HCT116 (cell line): ENCODE measurements around the gene UXT. TPM values are rescaled to one million over a fixed set of nuclear protein-coding genes. Genes with fewer than 3 reads are reported as not detected.

Experiments used
- ATAC-seq: fragments of 200-7000 bp; cut with Tn5 transposase; 2 replicates; pipeline ENCODE4 v1.9.1; 2020; ENCODE audit warnings: mild to moderate bottlenecking, moderate library complexity
- BruUV-seq: library from RNA; stranded (reverse); fragments of 400-500 nt; replicated peaks from 2 replicates; lab custom pipeline; 2021; lab: Mats Ljungman, UMichigan
- CTCF ChIA-PET: fragments of 300-600 bp; sonication (Branson Sonifier 250); formaldehyde crosslinking; loops from one replicate; lab custom pipeline; 2021; ENCODE audit warnings: antibody characterized with exemption; lab: Charles Lee
- POLR2A ChIA-PET: fragments of 300-600, 350-600 bp; sonication (Branson Sonifier 250); formaldehyde crosslinking; loops from one replicate; lab custom pipeline; 2021; ENCODE audit warnings: antibody characterized with exemption; lab: Charles Lee
- RAD21 ChIA-PET, 2 experiments: fragments of 300-600 bp; sonication (Branson Sonifier 250); formaldehyde crosslinking; loops; one replicate each; lab custom pipeline; 2023; ENCODE audit warnings: low total read pairs in 2 of 2; ENCODE audit not compliant: uncharacterized antibody in 2 of 2, unreplicated experiment in 2 of 2, low non-redundant PET in 1 of 2; lab: Charles Lee
- DNase-seq: peaks from one replicate; pipeline ENCODE4 v3.0.0-alpha.2; 2010; ENCODE audit warnings: low read depth, low spot score
- H2AFZ ChIP-seq: fragments of 200-600 bp; shearing (Covaris generic), sonication (generic); 2 replicates; pipeline ENCODE4 v1.6.1; 2017; ENCODE audit warnings: low read depth, mixed run types, mixed read lengths, antibody characterized with exemption, low read length; ENCODE audit not compliant: poor library complexity, severe bottlenecking
- H3K27ac ChIP-seq: 2 replicates; pipeline ENCODE4 v1.5.1; 2012; ENCODE audit warnings: low read depth, low read length
- H3K27me3 ChIP-seq: fragments of 200-600 bp; sonication (generic); 2 replicates; pipeline ENCODE4 v1.6.1; 2016; ENCODE audit warnings: mixed run types, low read length, mixed read lengths; ENCODE audit not compliant: insufficient read depth
- H3K36me3 ChIP-seq, 2 experiments: fragments of 200-500 bp in 1 of 2; fragments of 200-600 bp in 1 of 2; sonication (Bioruptor generic) in 1 of 2; sonication (generic) in 1 of 2; 2 replicates each; pipeline versions ENCODE4 v1.5.1 to v1.6.1; 2014 to 2016; ENCODE audit warnings: low read length in 2 of 2, inconsistent platforms in 1 of 2, mixed read lengths in 1 of 2, mixed run types in 1 of 2; ENCODE audit not compliant: insufficient read depth in 2 of 2, control insufficient read depth in 1 of 2
- H3K4me1 ChIP-seq, 2 experiments: fragments of 200-600 bp in 1 of 2; sonication (generic) in 1 of 2; 2 replicates each; pipeline versions ENCODE4 v1.5.1 to v1.6.1; 2012 to 2017; ENCODE audit warnings: low read length in 2 of 2, inconsistent platforms in 1 of 2, mild to moderate bottlenecking in 1 of 2, mixed read lengths in 1 of 2, mixed run types in 1 of 2, moderate library complexity in 1 of 2; ENCODE audit not compliant: insufficient read depth in 2 of 2, control insufficient read depth in 1 of 2
- H3K4me2 ChIP-seq: fragments of 200-600 bp; sonication (generic); 2 replicates; pipeline ENCODE4 v1.6.1; 2017; ENCODE audit warnings: mixed run types, low read length, mixed read lengths
- H3K4me3 ChIP-seq, 2 experiments: fragments of 200-600 bp in 1 of 2; sonication (generic) in 1 of 2; replicated peaks in 1 of 2; 2 replicates each; pipeline ENCODE4 v1.5.1; 2011 to 2016; ENCODE audit warnings: low read length in 2 of 2, control low read depth in 1 of 2, low read depth in 1 of 2, mild to moderate bottlenecking in 1 of 2, mixed read lengths in 1 of 2, mixed run types in 1 of 2
- H3K79me2 ChIP-seq: fragments of 200-600 bp; sonication (generic); 2 replicates; pipeline ENCODE4 v1.6.1; 2017; ENCODE audit warnings: mild to moderate bottlenecking, mixed run types, low read length, moderate library complexity, mixed read lengths; ENCODE audit not compliant: insufficient read depth
- H3K9ac ChIP-seq: fragments of 200-600 bp; sonication (generic); 2 replicates; pipeline ENCODE4 v1.6.1; 2016; ENCODE audit warnings: low read length, mixed read lengths
- H3K9me2 ChIP-seq: fragments of 200-600 bp; sonication (generic), shearing (Covaris generic); 2 replicates; pipeline ENCODE4 v1.6.1; 2017; ENCODE audit warnings: mixed run types, mild to moderate bottlenecking, moderate library complexity; ENCODE audit not compliant: insufficient read depth
- H3K9me3 ChIP-seq, 2 experiments: fragments of 200-500 bp in 1 of 2; fragments of 200-600 bp in 1 of 2; sonication (Bioruptor generic) in 1 of 2; sonication (generic) in 1 of 2; 2 replicates each; pipeline ENCODE4 v1.6.1; 2014 to 2017; ENCODE audit warnings: low read length in 2 of 2, mixed read lengths in 2 of 2, inconsistent platforms in 1 of 2, low read depth in 1 of 2, mild to moderate bottlenecking in 1 of 2, mixed run types in 1 of 2, moderate library complexity in 1 of 2; ENCODE audit not compliant: control insufficient read depth in 1 of 2, insufficient read depth in 1 of 2
- H4K20me1 ChIP-seq: fragments of 200-600 bp; sonication (generic), shearing (Covaris generic); 2 replicates; pipeline ENCODE4 v1.6.1; 2017; ENCODE audit warnings: mixed run types, mild to moderate bottlenecking, moderate library complexity; ENCODE audit not compliant: insufficient read depth
- CBX3 ChIP-seq: IDR thresholded peaks from 2 replicates; pipeline ENCODE4 v1.6.1; 2012; ENCODE audit warnings: low read depth
- ELF1 ChIP-seq: IDR thresholded peaks from 2 replicates; pipeline ENCODE4 v1.6.1; 2012; ENCODE audit warnings: low read depth, borderline replicate concordance
- EZH2 ChIP-seq: fragments of 200-600 bp; sonication (generic); IDR thresholded peaks from 2 replicates; pipeline ENCODE4 v1.6.1; 2017; ENCODE audit warnings: antibody characterized with exemption, mixed run types
- POLR2AphosphoS5 ChIP-seq: IDR thresholded peaks from 2 replicates; pipeline ENCODE4 v1.6.1; 2011; ENCODE audit warnings: mild to moderate bottlenecking, low read depth, low read length, moderate library complexity
- RAD21 ChIP-seq: IDR thresholded peaks from 2 replicates; pipeline ENCODE4 v1.6.1; 2012; ENCODE audit warnings: low read depth, mild to moderate bottlenecking
- TCF7L2 ChIP-seq: IDR thresholded peaks from 2 replicates; pipeline ENCODE4 v1.7.0; 2011; ENCODE audit warnings: borderline replicate concordance, inconsistent platforms; ENCODE audit not compliant: insufficient read depth, insufficient read length; ENCODE audit errors: extremely low read depth
- ZBTB33 ChIP-seq: IDR thresholded peaks from 2 replicates; pipeline ENCODE4 v1.6.1; 2011; ENCODE audit warnings: mild to moderate bottlenecking, low read length, moderate library complexity; ENCODE audit not compliant: insufficient replicate concordance; ENCODE audit errors: extremely low read depth
- ZNF274 ChIP-seq: fragments of 200-500 bp; sonication (Bioruptor generic); IDR thresholded peaks from 2 replicates; pipeline ENCODE4 v1.6.1; 2014; ENCODE audit warnings: mild to moderate bottlenecking, low read depth, low read length, inconsistent platforms
- intact Hi-C: fragments of 100-400 bp; cut with micrococcal nuclease; formaldehyde crosslinking; loops from 2 replicates; pipeline ENCODE4 v1.10.0; 2022
- total RNA-seq: library from RNA; stranded (reverse); gene quantifications from one replicate; pipeline ENCODE4 v1.2.1, GENCODE V29; 2021; ENCODE audit not compliant: unreplicated experiment
- TF ChIP-seq, protein P1 (sequence below): IDR thresholded peaks from 2 replicates; pipeline ENCODE4 v1.6.1; 2012

UXT gene
- total RNA-seq, 1 experiment from 2014 or later = 106 TPM

GRCh38 chrX:47611489-47611888, 47.5 kb downstream of the UXT start:
- Histone ChIP-seq H3K27me3 (no peaks in the 10 kb centered on the region), H3K4me2 (no peak overlapping the region), H3K9me3 (no peaks in the 10 kb centered on the region), H3K4me3 (no peak overlapping the region), H3K27ac (no peak overlapping the region), H2AFZ (no peak overlapping the region), H3K79me2 (no peaks in the 10 kb centered on the region), H3K9me2 (no peaks in the 10 kb centered on the region), H3K4me1 (no peaks in the 10 kb centered on the region; a peak in 1 of 4 replicates), H3K9ac (no peak overlapping the region), H4K20me1 (no peaks in the 10 kb centered on the region), H3K36me3 (no peaks in the 10 kb centered on the region)
- BruUV-seq = no TSS peak
- intact Hi-C loops = no loop called here
- ChIA-PET CTCF (no interaction called here), RAD21 (no interaction called here), POLR2A (no interaction called here)
- no peak for TF ChIP-seq TCF7L2
- TF ChIP-seq CBX3 = no peak
- TF ChIP-seq, protein P1, sequence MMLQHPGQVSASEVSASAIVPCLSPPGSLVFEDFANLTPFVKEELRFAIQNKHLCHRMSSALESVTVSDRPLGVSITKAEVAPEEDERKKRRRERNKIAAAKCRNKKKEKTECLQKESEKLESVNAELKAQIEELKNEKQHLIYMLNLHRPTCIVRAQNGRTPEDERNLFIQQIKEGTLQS = no peak
- TF ChIP-seq POLR2AphosphoS5 = no peak
- no peak for TF ChIP-seq ZBTB33
- TF ChIP-seq ZNF274 = no peak
- no peak for TF ChIP-seq EZH2
- TF ChIP-seq ELF1 = no peak
- DNase-seq = no peak
- ATAC-seq = no peak

GRCh38 chrX:47610511-47610910, 48.5 kb downstream of the UXT start:
- Histone ChIP-seq H3K9me2 (no peaks in the 10 kb centered on the region), H4K20me1 (no peaks in the 10 kb centered on the region), H3K9me3 (no peaks in the 10 kb centered on the region), H3K9ac (no peak overlapping the region), H2AFZ (no peak overlapping the region), H3K4me2 (no peak overlapping the region), H3K79me2 (no peaks in the 10 kb centered on the region), H3K27me3 (no peaks in the 10 kb centered on the region), H3K36me3 (no peaks in the 10 kb centered on the region), H3K4me1 (no peaks in the 10 kb centered on the region; a peak in 1 of 4 replicates), H3K4me3 (no peak overlapping the region), H3K27ac (no peak overlapping the region)
- ATAC-seq (no peak), DNase-seq (no peak)
- RAD21 ChIA-PET = no interaction called here
- no peak for TF ChIP-seq RAD21
- intact Hi-C loops = no loop called here
- BruUV-seq = no TSS peak
- CTCF ChIA-PET = no interaction called here
- POLR2A ChIA-PET = no interaction called here
